HG02852 (cell line): ENCODE data around the gene ADAMTS12.

Experiments
- ATAC-seq: cut with Tn5 transposase; IDR thresholded peaks from one replicate; pipeline ENCODE4 v1.9.1; 2021; ENCODE audit warnings: mild to moderate bottlenecking, moderate library complexity; ENCODE audit not compliant: unreplicated experiment

The ADAMTS12 gene

GRCh38 chr5:33720176-33720575 lies 171.6 kb downstream of the ADAMTS12 start:
- ATAC-seq, result no peak

DNA sequence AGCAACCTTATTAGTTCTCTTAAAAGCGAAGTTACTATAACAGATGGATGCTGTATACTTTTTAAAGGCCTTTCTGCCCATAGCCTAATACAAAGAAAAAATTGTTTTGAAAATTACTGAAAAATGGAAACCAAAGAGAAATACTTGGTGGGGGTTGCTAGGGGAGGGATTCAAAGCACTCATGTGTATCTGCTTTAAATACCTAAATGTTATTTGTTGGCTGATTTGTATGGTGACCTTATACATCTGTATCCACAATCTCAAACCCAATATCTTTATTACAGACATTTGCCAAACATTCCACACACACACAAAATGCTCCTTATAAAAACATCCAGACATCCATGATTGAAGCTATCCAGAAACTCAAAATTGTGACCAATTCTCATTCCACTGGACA lies 172.0 kb downstream of the ADAMTS12 start:
- no peak for ATAC-seq

DNA sequence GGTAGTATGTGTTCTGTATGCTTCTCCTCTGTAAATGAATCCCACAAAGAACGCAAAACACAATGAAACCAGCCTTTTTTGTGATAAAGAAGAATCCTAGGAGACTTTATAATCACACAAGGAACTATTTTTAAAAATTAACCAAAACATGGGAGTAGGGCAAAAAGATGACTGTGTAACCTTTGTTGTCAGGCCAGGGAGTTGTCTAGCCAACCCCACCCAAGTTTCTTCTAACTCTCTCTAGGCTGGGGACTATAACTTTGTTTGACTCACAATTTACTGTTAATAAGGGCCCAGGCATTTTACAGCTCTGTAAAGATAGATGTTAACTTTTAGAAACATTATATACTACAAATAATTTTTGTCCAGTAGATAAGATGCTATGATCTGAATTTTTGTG lies 176.1 kb downstream of the ADAMTS12 start:
- ATAC-seq, result no peak

GRCh38 chr5:33713136-33713765 lies 178.5 kb downstream of the ADAMTS12 start:
- ATAC-seq, result peak; percentile 55

GRCh38 chr5:33712664-33713063 lies 179.1 kb downstream of the ADAMTS12 start:
- no peak for ATAC-seq

- no peak for ATAC-seq
Observed at GRCh38 chr5:33711094-33711679, 180.6 kb downstream of the ADAMTS12 start.

DNA sequence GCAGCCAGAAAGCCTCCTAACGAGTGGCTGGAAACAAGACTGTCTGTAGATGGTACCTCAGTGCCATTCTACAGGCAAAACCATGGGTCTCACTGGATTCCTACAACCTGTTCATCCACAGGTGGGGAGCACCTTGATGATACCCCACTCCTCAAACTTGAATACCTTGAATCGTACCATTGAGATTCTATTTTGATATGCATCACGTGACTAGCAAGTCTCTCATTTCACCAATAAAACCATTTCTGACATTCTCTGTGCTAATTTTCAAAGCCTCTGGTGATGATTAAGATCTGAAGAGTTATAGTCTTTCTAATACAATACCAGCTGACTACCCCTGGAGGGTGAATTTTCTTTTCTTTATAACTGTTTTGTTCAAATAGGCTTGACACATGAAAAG lies 188.9 kb downstream of the ADAMTS12 start:
- ATAC-seq, result no peak

GRCh38 chr5:33701951-33702350 lies 189.8 kb downstream of the ADAMTS12 start:
- ATAC-seq, result no peak

DNA sequence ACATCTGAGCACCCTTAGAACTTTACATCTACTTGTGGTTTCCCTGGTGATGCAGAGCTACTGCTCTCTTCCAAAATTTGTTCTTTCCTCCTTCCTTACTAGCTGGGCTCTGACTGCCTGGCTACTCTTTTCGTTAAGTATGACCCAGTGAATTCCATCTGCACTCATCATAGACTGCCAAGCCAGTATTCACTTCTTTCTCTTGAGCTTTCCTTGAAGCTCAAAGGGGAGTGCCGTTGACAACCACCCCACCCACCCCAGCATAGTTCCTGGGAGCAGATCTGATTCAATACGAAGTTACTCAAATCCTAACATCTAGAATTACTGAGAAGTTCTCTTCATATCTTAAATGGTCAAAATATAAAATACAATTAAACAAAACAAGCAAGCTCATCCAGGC lies 190.5 kb downstream of the ADAMTS12 start:
- ATAC-seq, result no peak

- no peak for ATAC-seq
Observed at GRCh38 chr5:33696411-33696810, 195.4 kb downstream of the ADAMTS12 start.

DNA sequence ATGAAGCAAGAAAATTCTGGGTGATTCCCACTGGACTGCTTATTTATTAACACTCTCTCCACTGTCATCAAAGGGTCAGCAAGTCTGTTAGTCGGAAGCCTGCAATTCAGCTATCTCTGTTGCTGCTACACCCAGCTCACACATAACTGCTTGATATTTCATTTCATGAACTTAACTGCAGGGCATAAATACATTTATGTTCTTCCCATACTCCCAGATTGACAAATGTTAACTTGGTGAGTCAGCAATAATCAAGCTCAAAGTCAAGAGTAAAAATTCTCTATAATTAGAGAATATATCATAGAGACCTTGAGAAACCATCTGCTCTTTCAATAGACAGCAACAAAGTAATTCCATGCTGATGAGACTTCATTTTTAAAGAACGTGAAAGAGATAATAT lies 198.8 kb downstream of the ADAMTS12 start:
- ATAC-seq, result no peak

- ATAC-seq, result no peak
Observed at GRCh38 chr5:33691856-33692255, 199.9 kb downstream of the ADAMTS12 start.

DNA sequence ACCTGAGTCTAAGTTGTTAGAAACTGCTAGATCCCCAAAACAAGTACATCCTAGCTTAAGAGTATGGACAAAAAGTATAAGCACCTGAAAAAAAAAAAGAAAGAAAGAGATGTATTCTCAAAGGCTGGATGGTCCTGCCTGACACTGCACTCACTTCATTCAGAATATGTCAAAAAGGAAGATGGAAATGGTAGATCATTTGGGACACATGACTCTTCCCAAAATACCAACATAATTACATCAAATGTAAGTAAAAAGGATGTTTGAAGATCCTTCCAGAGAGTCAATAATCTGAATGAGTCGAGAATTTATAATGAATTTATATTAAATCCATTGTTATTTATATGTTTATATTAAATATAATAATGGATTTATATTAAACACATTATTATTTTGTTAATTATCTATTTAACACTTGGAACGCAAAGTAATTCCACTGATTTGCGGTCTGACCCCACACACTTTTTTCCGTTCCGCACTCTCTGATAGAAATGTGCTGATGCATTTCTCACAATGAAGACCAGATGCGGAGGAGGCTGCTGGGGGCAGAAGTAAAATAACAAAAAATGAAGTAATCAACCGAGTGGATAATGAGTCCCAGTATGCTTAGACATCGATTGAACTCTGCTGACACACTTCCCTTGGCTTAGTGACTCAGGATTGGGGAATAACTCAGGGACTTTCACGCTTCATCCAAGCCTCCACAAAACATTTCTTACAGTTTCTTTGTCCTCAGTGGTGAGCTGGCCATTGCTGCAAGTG lies 201.2 kb downstream of the ADAMTS12 start:
- ATAC-seq, result no peak

DNA sequence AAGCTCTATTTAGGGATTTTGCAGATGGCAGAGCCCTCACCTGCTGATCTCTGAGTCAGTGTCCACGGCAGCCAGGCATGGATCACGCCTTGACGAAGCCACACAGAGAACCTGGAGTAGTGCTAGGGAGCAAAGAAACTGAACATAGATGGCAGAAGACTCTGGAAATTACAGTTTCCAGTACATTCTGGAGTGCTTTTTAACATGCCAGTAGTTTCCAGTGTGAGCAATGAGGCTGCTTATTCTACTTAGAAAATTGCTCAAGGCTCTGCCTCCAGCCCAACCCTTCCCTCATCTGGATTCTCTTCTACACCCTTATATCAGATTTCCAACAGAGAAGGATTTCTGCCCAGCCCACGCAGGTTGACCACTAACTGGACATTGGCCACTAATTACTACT lies 203.3 kb downstream of the ADAMTS12 start:
- ATAC-seq, result no peak

- no peak for ATAC-seq
Observed at GRCh38 chr5:33688066-33688465, 203.7 kb downstream of the ADAMTS12 start.

- ATAC-seq, result no peak
Observed at GRCh38 chr5:33685873-33686755, 205.7 kb downstream of the ADAMTS12 start.

DNA sequence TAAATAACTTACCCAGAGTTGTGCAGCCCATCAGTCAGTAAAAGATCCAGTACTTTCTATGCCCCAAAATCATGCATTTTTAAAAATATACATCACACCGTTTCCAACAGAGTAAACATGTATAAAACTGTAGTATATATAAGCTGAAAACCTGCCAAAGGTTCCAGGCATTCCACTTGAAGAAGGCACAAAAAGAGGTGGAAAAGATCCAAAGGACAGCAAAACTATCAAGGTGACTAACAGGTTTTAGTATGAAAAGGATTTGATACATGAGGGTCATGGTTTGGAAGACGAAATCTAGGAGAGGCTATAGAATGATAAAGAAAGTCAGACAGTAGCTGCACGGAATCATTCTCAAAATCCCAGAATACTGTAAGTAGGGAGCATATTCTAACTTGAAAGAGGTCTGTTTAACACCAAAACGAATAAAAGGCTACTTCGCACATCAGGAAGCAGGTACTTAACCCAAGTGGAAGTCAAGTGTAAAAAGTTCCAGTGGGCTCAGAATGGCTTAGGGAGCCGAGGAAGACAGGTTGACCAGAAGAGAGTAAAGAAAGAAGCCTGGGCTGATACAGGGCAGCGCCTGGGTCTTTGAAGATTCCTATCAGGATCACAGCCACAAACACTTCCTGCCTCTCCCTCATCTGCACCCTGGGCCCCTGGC lies 207.2 kb downstream of the ADAMTS12 start:
- ATAC-seq, result no peak

DNA sequence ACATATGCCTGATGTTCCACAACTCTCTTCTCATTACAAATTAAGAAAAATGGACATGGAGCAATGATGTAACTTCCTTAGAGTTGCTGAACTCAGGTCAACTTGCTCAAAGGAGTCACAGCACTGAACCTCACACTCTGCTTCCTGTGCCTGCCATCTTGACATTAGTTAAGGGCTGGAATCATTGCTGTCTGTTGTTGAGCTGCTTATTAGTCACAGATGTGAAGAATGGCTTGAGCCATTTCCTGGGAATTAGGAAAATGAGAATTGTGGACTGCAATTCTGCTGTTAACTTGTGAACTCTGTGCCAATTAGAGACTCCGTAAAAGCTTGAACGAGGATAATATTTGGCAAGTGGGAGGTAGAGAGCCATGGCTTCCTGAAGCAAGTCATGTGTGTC lies 212.0 kb downstream of the ADAMTS12 start:
- no peak for ATAC-seq

- peak; percentile 81 for ATAC-seq
Observed at GRCh38 chr5:33675958-33676464, 215.8 kb downstream of the ADAMTS12 start.

- no peak for ATAC-seq
Observed at GRCh38 chr5:33671700-33672291, 220.0 kb downstream of the ADAMTS12 start.
